A673 (cell line): ENCODE measurements around the gene ILDR1.

Experiments used
- EZH2 ChIP-seq: fragments of 200-600 bp; sonication (generic); IDR thresholded peaks from 2 replicates; pipeline ENCODE4 v1.6.1; 2017; ENCODE audit warnings: borderline replicate concordance, low read depth, mild to moderate bottlenecking, mixed read lengths, antibody characterized with exemption, low read length; ENCODE audit not compliant: poor library complexity, severe bottlenecking
- TF ChIP-seq, protein P1 (sequence below): fragments of 300-800, 200-600 bp; sonication (generic); conservative IDR thresholded peaks from 2 replicates; pipeline ENCODE4 v1.5.1; 2017; ENCODE audit warnings: low read depth, mild to moderate bottlenecking, antibody characterized with exemption, low read length, moderate library complexity, mixed read lengths

DNA sequence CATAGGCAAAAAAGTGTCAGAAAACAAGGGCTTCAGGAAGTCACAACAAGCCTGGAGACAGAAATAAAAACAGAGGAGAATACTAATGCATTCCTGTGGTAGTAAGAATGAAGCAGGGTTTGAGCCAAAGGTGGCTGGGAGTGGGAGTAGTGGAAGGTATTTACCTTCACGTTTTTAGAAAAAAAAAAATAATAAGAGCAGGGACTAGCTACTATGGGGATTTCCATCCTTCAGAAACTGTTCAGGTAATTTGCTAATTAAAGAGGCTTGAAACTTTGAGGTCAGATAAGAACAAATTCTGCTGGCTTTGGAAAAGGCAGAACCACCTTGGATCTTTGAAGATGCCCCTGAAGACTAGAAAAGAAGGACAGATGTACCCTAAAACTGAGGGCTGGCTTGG lies 18.4 kb downstream of the ILDR1 start:
- TF ChIP-seq, protein P1, sequence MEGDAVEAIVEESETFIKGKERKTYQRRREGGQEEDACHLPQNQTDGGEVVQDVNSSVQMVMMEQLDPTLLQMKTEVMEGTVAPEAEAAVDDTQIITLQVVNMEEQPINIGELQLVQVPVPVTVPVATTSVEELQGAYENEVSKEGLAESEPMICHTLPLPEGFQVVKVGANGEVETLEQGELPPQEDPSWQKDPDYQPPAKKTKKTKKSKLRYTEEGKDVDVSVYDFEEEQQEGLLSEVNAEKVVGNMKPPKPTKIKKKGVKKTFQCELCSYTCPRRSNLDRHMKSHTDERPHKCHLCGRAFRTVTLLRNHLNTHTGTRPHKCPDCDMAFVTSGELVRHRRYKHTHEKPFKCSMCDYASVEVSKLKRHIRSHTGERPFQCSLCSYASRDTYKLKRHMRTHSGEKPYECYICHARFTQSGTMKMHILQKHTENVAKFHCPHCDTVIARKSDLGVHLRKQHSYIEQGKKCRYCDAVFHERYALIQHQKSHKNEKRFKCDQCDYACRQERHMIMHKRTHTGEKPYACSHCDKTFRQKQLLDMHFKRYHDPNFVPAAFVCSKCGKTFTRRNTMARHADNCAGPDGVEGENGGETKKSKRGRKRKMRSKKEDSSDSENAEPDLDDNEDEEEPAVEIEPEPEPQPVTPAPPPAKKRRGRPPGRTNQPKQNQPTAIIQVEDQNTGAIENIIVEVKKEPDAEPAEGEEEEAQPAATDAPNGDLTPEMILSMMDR = no peak
- no peak for TF ChIP-seq EZH2
